SK-N-SH treated with all-trans-retinoic acid at 6 μM for 48 hours (cell line): ENCODE data around the gene CDK10.

Source experiments
- ZFP3 ChIP-seq: fragments of 250-450 bp; sonication (Bioruptor Pico); IDR thresholded peaks from 2 replicates; pipeline ENCODE4 v1.5.0; 2020; ENCODE audit warnings: mild to moderate bottlenecking, moderate library complexity
- ZNF70 ChIP-seq: fragments of 450-650 bp; formaldehyde crosslinking; IDR thresholded peaks from 2 replicates; pipeline ENCODE4 v1.5.0; 2020; ENCODE audit warnings: mild to moderate bottlenecking, moderate library complexity
- TF ChIP-seq, protein P1 (sequence below): fragments of 250-450 bp; sonication (Bioruptor Pico); IDR thresholded peaks from 2 replicates; pipeline ENCODE4 v1.8.0; 2020; ENCODE audit warnings: mild to moderate bottlenecking, moderate library complexity, borderline replicate concordance

DNA sequence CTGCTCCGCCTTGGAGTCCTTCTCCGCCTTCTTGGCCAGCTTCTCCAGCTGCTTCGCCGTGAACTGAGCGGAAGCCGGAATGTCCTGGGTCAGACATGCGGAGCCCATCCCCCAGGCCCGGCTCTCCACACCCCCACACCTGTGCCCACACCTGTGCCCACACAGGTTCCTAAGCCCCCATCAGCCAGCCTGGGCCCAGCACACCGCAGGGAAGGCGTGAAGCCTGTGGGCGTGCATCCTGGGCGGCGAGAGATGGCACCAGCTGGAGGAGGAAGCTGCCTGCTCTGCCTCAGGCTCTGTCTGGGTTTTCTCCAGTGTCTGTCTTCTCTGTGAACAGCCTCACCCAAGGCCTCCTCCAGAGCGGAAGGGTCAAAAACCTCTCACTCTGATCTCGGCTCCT, 34.9 kb upstream of the CDK10 start:
- TF ChIP-seq ZNF70 (CRISPR knock-in tag) (no peak), ZFP3 (no peak)
- TF ChIP-seq, protein P1, sequence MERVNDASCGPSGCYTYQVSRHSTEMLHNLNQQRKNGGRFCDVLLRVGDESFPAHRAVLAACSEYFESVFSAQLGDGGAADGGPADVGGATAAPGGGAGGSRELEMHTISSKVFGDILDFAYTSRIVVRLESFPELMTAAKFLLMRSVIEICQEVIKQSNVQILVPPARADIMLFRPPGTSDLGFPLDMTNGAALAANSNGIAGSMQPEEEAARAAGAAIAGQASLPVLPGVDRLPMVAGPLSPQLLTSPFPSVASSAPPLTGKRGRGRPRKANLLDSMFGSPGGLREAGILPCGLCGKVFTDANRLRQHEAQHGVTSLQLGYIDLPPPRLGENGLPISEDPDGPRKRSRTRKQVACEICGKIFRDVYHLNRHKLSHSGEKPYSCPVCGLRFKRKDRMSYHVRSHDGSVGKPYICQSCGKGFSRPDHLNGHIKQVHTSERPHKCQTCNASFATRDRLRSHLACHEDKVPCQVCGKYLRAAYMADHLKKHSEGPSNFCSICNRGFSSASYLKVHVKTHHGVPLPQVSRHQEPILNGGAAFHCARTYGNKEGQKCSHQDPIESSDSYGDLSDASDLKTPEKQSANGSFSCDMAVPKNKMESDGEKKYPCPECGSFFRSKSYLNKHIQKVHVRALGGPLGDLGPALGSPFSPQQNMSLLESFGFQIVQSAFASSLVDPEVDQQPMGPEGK (CRISPR knock-in tag): no peak
